ENCODE measurements around the gene P2RX1. TPM values are rescaled to one million over a fixed set of nuclear protein-coding genes. Genes with fewer than 3 reads are reported as not detected.

The P2RX1 gene
- total and polyA plus RNA-seq, 2 of the 4 experiments (the other 2 are of a cell fraction), result not detected

DNA sequence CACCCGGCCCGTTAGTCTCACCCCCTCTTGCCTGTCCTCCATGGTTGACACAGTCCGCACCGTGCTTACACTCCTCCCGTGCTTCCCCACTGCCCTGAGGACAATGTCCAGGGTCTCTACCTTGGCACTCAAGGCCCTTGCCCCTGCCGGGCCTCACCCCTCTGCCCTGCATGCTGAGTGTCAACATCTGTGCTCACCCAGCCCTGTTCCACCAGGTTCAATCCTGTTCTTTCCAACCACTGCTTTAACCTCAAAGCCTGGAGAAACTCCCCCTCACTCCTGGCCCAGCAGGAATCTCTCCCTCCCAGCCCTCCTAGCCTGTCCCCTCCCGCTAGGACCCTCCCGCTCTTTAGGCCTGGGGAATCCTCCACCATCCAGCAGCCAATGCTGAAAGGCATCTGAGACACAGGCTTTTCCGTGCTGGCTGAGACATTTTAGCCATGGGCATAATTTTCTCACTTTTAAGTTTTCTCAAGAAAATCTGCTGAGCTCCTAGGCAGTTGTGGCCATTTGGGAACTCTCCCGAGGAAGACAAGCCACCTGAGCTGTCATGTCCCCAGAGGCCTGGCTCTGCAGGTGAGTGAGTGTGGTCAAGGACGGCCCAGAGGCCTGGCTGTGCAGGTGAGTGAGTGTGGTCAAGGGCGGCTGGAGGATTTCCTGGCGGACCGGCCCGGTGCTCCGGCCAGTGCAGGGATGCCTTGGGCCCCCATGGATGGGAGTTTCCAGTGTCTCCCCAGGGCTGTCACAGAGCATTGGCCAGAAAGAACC, 10.8 kb upstream of the P2RX1 start:
- H4K91ac ChIP-seq (ENCODE audit: insufficient read depth, low read depth, low read length), result no peak overlapping the region
- H3K9me1 ChIP-seq (ENCODE audit: insufficient read depth, low read length), result no peaks in the 10 kb centered on the region
- H3K4me3 ChIP-seq (ENCODE audit: insufficient read depth, low read depth, low read length), result no peak overlapping the region
- H3K36me3 ChIP-seq (ENCODE audit: control insufficient read depth, insufficient read depth, low read length), result no peaks in the 10 kb centered on the region
- no peak overlapping the region for H2AFZ ChIP-seq (replicated peaks; ENCODE audit: low read length, poor library complexity)
- CTCF ChIA-PET, result interaction anchor here (1.2 kb wide), 1 partner anchor 13 kb away, joined by 5 read pairs; no protein-coding TSS in a partner anchor
- H3K79me1 ChIP-seq (ENCODE audit: low read depth in 1 of 2, low read length in 2 of 2), result no peaks in the 10 kb centered on the region
- no peak overlapping the region for H3K14ac ChIP-seq (replicated peaks; ENCODE audit: low read depth, low read length)
- dilution Hi-C loops (cut with HindIII; ENCODE audit: low sequenced_read_pairs, unreplicated experiment) (no loop called here), in situ Hi-C loops (cut with MboI; ENCODE audit: low sequenced_read_pairs) (no loop called here), intact Hi-C loops (cut with micrococcal nuclease) (no loop called here)
- TF ChIP-seq CHD1 (IDR thresholded peaks at IDR 0.05; ENCODE audit: low read depth, low read length), result no peak
- TF ChIP-seq RAD21 (IDR thresholded peaks at IDR 0.05; ENCODE audit: low read length), result no peak
- no peak for TF ChIP-seq MAFK (IDR thresholded peaks at IDR 0.05; ENCODE audit: low read depth, low read length)
- no peak for TF ChIP-seq MAZ (IDR thresholded peaks at IDR 0.05; ENCODE audit: borderline replicate concordance, low read depth, low read length)
- no peak for TF ChIP-seq NFE2L2 (IDR thresholded peaks at IDR 0.05; ENCODE audit: low read depth, low read length)
- TF ChIP-seq RFX5 (IDR thresholded peaks at IDR 0.05; ENCODE audit: low read depth, low read length), result no peak
- TF ChIP-seq RCOR1 (IDR thresholded peaks at IDR 0.05; ENCODE audit: insufficient replicate concordance, low read length), result no peak
- no peak for TF ChIP-seq POLR2A (IDR thresholded peaks at IDR 0.05; ENCODE audit: low read depth, low read length)
- no peak for TF ChIP-seq BHLHE40 (IDR thresholded peaks at IDR 0.05; ENCODE audit: low read depth, low read length)
- TF ChIP-seq CEBPB (IDR thresholded peaks at IDR 0.05; ENCODE audit: low read depth, low read length), result no peak
- TF ChIP-seq, protein P1, sequence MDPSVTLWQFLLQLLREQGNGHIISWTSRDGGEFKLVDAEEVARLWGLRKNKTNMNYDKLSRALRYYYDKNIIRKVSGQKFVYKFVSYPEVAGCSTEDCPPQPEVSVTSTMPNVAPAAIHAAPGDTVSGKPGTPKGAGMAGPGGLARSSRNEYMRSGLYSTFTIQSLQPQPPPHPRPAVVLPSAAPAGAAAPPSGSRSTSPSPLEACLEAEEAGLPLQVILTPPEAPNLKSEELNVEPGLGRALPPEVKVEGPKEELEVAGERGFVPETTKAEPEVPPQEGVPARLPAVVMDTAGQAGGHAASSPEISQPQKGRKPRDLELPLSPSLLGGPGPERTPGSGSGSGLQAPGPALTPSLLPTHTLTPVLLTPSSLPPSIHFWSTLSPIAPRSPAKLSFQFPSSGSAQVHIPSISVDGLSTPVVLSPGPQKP (IDR thresholded peaks at IDR 0.05; ENCODE audit: borderline replicate concordance, low read depth, low read length), result no peak
- TF ChIP-seq, protein P2, sequence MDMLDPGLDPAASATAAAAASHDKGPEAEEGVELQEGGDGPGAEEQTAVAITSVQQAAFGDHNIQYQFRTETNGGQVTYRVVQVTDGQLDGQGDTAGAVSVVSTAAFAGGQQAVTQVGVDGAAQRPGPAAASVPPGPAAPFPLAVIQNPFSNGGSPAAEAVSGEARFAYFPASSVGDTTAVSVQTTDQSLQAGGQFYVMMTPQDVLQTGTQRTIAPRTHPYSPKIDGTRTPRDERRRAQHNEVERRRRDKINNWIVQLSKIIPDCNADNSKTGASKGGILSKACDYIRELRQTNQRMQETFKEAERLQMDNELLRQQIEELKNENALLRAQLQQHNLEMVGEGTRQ (IDR thresholded peaks at IDR 0.05; ENCODE audit: low read depth, low read length), result no peak
- TF ChIP-seq, protein P3, sequence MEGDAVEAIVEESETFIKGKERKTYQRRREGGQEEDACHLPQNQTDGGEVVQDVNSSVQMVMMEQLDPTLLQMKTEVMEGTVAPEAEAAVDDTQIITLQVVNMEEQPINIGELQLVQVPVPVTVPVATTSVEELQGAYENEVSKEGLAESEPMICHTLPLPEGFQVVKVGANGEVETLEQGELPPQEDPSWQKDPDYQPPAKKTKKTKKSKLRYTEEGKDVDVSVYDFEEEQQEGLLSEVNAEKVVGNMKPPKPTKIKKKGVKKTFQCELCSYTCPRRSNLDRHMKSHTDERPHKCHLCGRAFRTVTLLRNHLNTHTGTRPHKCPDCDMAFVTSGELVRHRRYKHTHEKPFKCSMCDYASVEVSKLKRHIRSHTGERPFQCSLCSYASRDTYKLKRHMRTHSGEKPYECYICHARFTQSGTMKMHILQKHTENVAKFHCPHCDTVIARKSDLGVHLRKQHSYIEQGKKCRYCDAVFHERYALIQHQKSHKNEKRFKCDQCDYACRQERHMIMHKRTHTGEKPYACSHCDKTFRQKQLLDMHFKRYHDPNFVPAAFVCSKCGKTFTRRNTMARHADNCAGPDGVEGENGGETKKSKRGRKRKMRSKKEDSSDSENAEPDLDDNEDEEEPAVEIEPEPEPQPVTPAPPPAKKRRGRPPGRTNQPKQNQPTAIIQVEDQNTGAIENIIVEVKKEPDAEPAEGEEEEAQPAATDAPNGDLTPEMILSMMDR (conservative IDR thresholded peaks at IDR 0.05; ENCODE audit: low read depth, low read length), result no peak
- TF ChIP-seq SMC3 (IDR thresholded peaks at IDR 0.05; ENCODE audit: low read depth, low read length), result no peak
- H3K23ac ChIP-seq (ENCODE audit: low read depth, low read length), result no peak overlapping the region
- no peak overlapping the region for H2BK20ac ChIP-seq (ENCODE audit: low read depth, low read length)
- peaks cover 3% of the 10 kb centered on the region; the same call in 1 of the 2 replicates for H3K4me1 ChIP-seq (ENCODE audit: control insufficient read depth, insufficient read depth, low read length)
- H4K20me1 ChIP-seq (ENCODE audit: insufficient read depth, low read length), result no peaks in the 10 kb centered on the region
- BruUV-seq (replicated peaks), result no TSS peak
- no peak for DNase-seq
- no peaks in the 10 kb centered on the region for H3K9me3 ChIP-seq (ENCODE audit: control insufficient read depth, insufficient read depth, low read length)
- H3K4me2 ChIP-seq (ENCODE audit: low read depth, low read length), result no peak overlapping the region
- H3K9ac ChIP-seq (ENCODE audit: low read depth, low read length), result no peak overlapping the region
- 84% methylated on average over 9 of the region's 16 CpGs; no CpG with 5 or more reads in 1 of the 2 experiments for WGBS, 2 experiments (ENCODE audit: extremely low coverage in 2 of 2, insufficient read length in 1 of 2)
- no peak overlapping the region for H2AK5ac ChIP-seq (ENCODE audit: low read depth, low read length)
- ATAC-seq (ENCODE audit: low read depth), result no peak
- peaks cover 5% of the 10 kb centered on the region; the same call in 1 of the 2 replicates for H3K27me3 ChIP-seq (ENCODE audit: control insufficient read depth, insufficient read depth, low read length)
- H2BK5ac ChIP-seq (ENCODE audit: low read depth, low read length, poor library complexity, severe bottlenecking), result no peak overlapping the region
- H4K5ac ChIP-seq (ENCODE audit: low read depth, low read length), result no peak overlapping the region
- POLR2A ChIA-PET (ENCODE audit: unreplicated experiment), result no interaction called here
- no peak overlapping the region for H4K8ac ChIP-seq (ENCODE audit: low read depth in 2 of 2, low read length in 2 of 2)
- H3K18ac ChIP-seq (ENCODE audit: low read depth, low read length), result no peak overlapping the region
- no peak overlapping the region for H2AK9ac ChIP-seq (replicated peaks; ENCODE audit: low read depth, low read length, poor library complexity)
- H2BK15ac ChIP-seq (ENCODE audit: low read depth, low read length), result no peak overlapping the region
- no peak overlapping the region for H2BK120ac ChIP-seq (ENCODE audit: low read depth, low read length)
- H3K4ac ChIP-seq (ENCODE audit: low read depth, low read length), result no peak overlapping the region
- H3K27ac ChIP-seq (ENCODE audit: insufficient read depth, low read length), result no peak overlapping the region
- no peak overlapping the region for H3K56ac ChIP-seq (ENCODE audit: extremely low read depth, insufficient read depth, low read length)
